K562 (cell line): Measurements from ENCODE around the gene C8A. TPM values are rescaled to one million over a fixed set of nuclear protein-coding genes. Genes with fewer than 3 reads are reported as not detected.

ENCODE experiments used
- ATAC-seq: fragments of 200-7000 bp; cut with Tn5 transposase; 3 replicates; pipeline ENCODE4 v1.9.1; 2020; ENCODE audit warnings: moderate library complexity
- BruUV-seq: library from RNA; stranded (reverse); fragments of 400-500 nt; replicated peaks from 2 replicates; lab custom pipeline; 2021; lab: Mats Ljungman, UMichigan
- CTCF ChIA-PET: fragments of 300-600 bp; formaldehyde crosslinking; extraction: SDS; loops from one replicate; lab custom pipeline; 2021; ENCODE audit warnings: low intra/inter-chr PET ratio; lab: Yijun Ruan, JAX
- POLR2A ChIA-PET: fragments of 300-600, 350-650 bp; sonication (Branson Sonifier 250); formaldehyde crosslinking; extraction: SDS; loops from one replicate; lab custom pipeline; 2021; ENCODE audit warnings: antibody characterized with exemption, inconsistent platforms; lab: Yijun Ruan, JAX
- DNase-seq, 4 experiments: peaks; one replicate each; pipeline versions ENCODE4 v3.0.0 to v3.0.0-alpha.2; 2011 to 2018; ENCODE audit warnings: low spot score in 3 of 4, mixed read lengths in 3 of 4; ENCODE audit errors: extremely low read depth in 1 of 4
- FAIRE-seq: peaks from 2 replicates; lab custom pipeline; 2011; peaks lifted over from hg19 to GRCh38; lab: Jason Lieb, UNC
- H2AFZ ChIP-seq: 2 replicates; pipeline ENCODE4 v1.6.0; 2011; ENCODE audit warnings: low read depth, low read length, control low read depth, inconsistent platforms
- H3K27ac ChIP-seq: fragments of 200-600 bp; 3 replicates; pipeline ENCODE4 v1.8.0; 2011; ENCODE audit warnings: low read depth, mild to moderate bottlenecking, control low read depth, inconsistent platforms, low read length, moderate library complexity, mixed read lengths; ENCODE audit errors: extremely low read depth
- H3K27me3 ChIP-seq, 2 experiments: fragments of 300-600 bp in 1 of 2; 2 replicates in 1 of 2; 3 replicates in 1 of 2; pipeline versions ENCODE4 v1.6.0 to v1.8.0; 2011; ENCODE audit warnings: inconsistent platforms in 2 of 2, low read length in 2 of 2, mild to moderate bottlenecking in 1 of 2, mixed read lengths in 1 of 2, moderate library complexity in 1 of 2; ENCODE audit not compliant: control insufficient read depth in 2 of 2, insufficient read depth in 2 of 2
- H3K36me3 ChIP-seq: fragments of 300-600 bp; 3 replicates; pipeline ENCODE4 v1.8.0; 2011; ENCODE audit warnings: mild to moderate bottlenecking, low read length, inconsistent platforms; ENCODE audit not compliant: control insufficient read depth, insufficient read depth
- H3K4me1 ChIP-seq, 2 experiments: fragments of 200-600 bp in 1 of 2; replicated peaks in 1 of 2; 2 replicates in 1 of 2; 3 replicates in 1 of 2; pipeline versions ENCODE4 v1.5.1 to v1.8.0; 2011; ENCODE audit warnings: inconsistent platforms in 2 of 2, low read length in 2 of 2, mild to moderate bottlenecking in 1 of 2, mixed read lengths in 1 of 2, moderate library complexity in 1 of 2; ENCODE audit not compliant: control insufficient read depth in 2 of 2, insufficient read depth in 2 of 2
- H3K4me2 ChIP-seq: 2 replicates; pipeline ENCODE4 v1.6.1; 2011; ENCODE audit warnings: low read length, control low read depth, inconsistent platforms, mixed read lengths; ENCODE audit not compliant: insufficient read depth
- H3K4me3 ChIP-seq: fragments of 200-600 bp; sonication (generic), shearing (Covaris generic); 2 replicates; pipeline ENCODE4 v1.5.1; 2016; ENCODE audit warnings: control low read depth, inconsistent platforms
- H3K79me2 ChIP-seq: fragments of 200-600 bp; 3 replicates; pipeline ENCODE4 v1.8.0; 2011; ENCODE audit warnings: low read length, inconsistent platforms; ENCODE audit not compliant: control insufficient read depth, insufficient read depth
- H3K9ac ChIP-seq, 2 experiments: 2 replicates each; pipeline versions ENCODE4 v1.6.0 to v1.6.1; 2011; ENCODE audit warnings: low read depth in 2 of 2, low read length in 2 of 2, control low read depth in 1 of 2, inconsistent platforms in 1 of 2, mild to moderate bottlenecking in 1 of 2, mixed read lengths in 1 of 2; ENCODE audit not compliant: insufficient read depth in 1 of 2
- H3K9me1 ChIP-seq: one replicate; pipeline ENCODE4 v1.6.0; 2011; ENCODE audit warnings: inconsistent platforms, mild to moderate bottlenecking, low read length, moderate library complexity; ENCODE audit not compliant: control insufficient read depth, insufficient read depth
- H3K9me3 ChIP-seq: replicated peaks from 2 replicates; pipeline ENCODE4 v1.5.1; 2011; ENCODE audit warnings: low read depth, low read length, inconsistent platforms; ENCODE audit not compliant: control insufficient read depth, insufficient read depth
- H4K20me1 ChIP-seq: replicated peaks from 2 replicates; pipeline ENCODE4 v1.6.1; 2011; ENCODE audit warnings: low read length, inconsistent platforms, mixed read lengths; ENCODE audit not compliant: control insufficient read depth, insufficient read depth
- MLLT1 ChIP-seq, 2 experiments: fragments of 450-650 bp; IDR thresholded peaks; 2 replicates each; pipeline ENCODE4 v1.6.1; 2016
- NFE2 ChIP-seq: IDR thresholded peaks from 2 replicates; pipeline ENCODE4 v1.6.1; 2014; ENCODE audit warnings: antibody characterized with exemption, low read depth
- ZNF140 ChIP-seq: fragments of 250-450 bp; sonication (Bioruptor Pico); IDR thresholded peaks from 2 replicates; pipeline ENCODE4 v1.8.0; 2021; ENCODE audit warnings: moderate library complexity, mild to moderate bottlenecking, inconsistent platforms
- in situ Hi-C: fragments of 300-500 bp; cut with MboI; formaldehyde crosslinking; loops from 4 replicates; pipeline ENCODE4 v1.15.0; 2018; ENCODE audit warnings: inconsistent platforms, mixed read lengths
- intact Hi-C: fragments of 100-400 bp; cut with micrococcal nuclease; formaldehyde crosslinking; loops from 2 replicates; pipeline ENCODE4 v1.14.2; 2022
- polyA plus RNA-seq, 8 experiments: library from polyadenylated mRNA; depleted of rRNA in 4 of 8; stranded (reverse) in 5 of 8; unstranded in 3 of 8; fragments of >200 nt; fragmentation: Nextera tagmentation in 2 of 8; fragmentation: Illumina TruSeq in 1 of 8; extraction: Ambion mirVana in 2 of 8; extraction: Trizol in 1 of 8; gene quantifications; 2 replicates each; pipeline versions ENCODE4 v1.2.1 to v1.2.3, GENCODE V29; 2011 to 2014; ENCODE audit warnings: inconsistent platforms in 1 of 8, missing spikeins in 1 of 8
- total RNA-seq, 7 experiments: library from RNA; depleted of rRNA in 6 of 7; stranded (reverse); fragments of >200 nt in 6 of 7; fragmentation: Illumina TruSeq in 2 of 7; extraction: Trizol in 2 of 7; gene quantifications; 2 replicates each; pipeline versions ENCODE4 v1.2.1 to v1.2.3, GENCODE V29; 2011 to 2021; ENCODE audit warnings: low replicate concordance in 1 of 7

C8A gene
- total and polyA plus RNA-seq, 9 of the 15 experiments (the other 6 are each of a cell fraction or from before 2014, with no cell fraction given): 0.09 TPM; not detected in 8

GRCh38 chr1:56890229-56890628 lies 35.6 kb downstream of the C8A start (continued):
- TF ChIP-seq NFE2: no peak
- TF ChIP-seq, all 486 proteins: peak for 0

DNA sequence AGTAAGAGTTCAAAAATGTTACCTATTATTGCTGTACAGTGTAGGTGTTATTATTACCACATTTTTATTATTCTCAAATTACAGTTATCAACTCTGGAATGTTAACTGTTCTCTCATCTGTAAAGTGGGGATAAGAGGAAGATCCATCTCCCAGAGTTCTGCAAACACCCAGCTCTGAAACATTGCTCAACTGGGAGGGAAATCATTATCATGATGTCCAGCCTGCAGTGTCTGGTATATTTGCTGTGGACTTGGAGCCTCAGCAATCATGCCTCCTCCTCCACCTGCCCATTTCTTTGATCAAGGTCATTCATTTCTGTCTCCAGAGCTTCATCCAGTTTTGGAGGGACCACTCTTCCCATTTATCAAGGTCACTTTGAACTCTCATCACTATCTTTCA lies 39.4 kb downstream of the C8A start:
- ChIA-PET CTCF (no interaction called here), POLR2A (interaction anchor here (0.6 kb wide), 1 partner anchor 1362 kb away, joined by 3 read pairs; no protein-coding TSS in a partner anchor)
- Histone ChIP-seq H3K27ac (no peak overlapping the region), H3K9me3 (no peaks in the 10 kb centered on the region), H3K9ac (no peak overlapping the region), H3K27me3 (no peaks in the 10 kb centered on the region), H3K9me1 (no peaks in the 10 kb centered on the region), H3K79me2 (no peaks in the 10 kb centered on the region), H3K4me3 (no peak overlapping the region), H3K4me1 (no peaks in the 10 kb centered on the region), H3K36me3 (no peaks in the 10 kb centered on the region), H4K20me1 (no peaks in the 10 kb centered on the region; the same call in 1 of the 2 replicates), H3K4me2 (no peak overlapping the region), H2AFZ (no peak overlapping the region)
- no peak for FAIRE-seq
- in situ Hi-C loops (no loop called here), intact Hi-C loops (no loop called here)
- ATAC-seq: no peak
- no peak for TF ChIP-seq ZNF140 (CRISPR knock-in tag)
- TF ChIP-seq MLLT1 (IDR thresholded peaks at IDR 0.05): no peak
- BruUV-seq: no TSS peak
- DNase-seq: no peak
